Measurements from ENCODE around the gene OSBPL5. TPM values are rescaled to one million over a fixed set of nuclear protein-coding genes. Genes with fewer than 3 reads are reported as not detected.

The OSBPL5 gene
- total RNA-seq, 1 donor from 2014 or later = 3.6 TPM

DNA sequence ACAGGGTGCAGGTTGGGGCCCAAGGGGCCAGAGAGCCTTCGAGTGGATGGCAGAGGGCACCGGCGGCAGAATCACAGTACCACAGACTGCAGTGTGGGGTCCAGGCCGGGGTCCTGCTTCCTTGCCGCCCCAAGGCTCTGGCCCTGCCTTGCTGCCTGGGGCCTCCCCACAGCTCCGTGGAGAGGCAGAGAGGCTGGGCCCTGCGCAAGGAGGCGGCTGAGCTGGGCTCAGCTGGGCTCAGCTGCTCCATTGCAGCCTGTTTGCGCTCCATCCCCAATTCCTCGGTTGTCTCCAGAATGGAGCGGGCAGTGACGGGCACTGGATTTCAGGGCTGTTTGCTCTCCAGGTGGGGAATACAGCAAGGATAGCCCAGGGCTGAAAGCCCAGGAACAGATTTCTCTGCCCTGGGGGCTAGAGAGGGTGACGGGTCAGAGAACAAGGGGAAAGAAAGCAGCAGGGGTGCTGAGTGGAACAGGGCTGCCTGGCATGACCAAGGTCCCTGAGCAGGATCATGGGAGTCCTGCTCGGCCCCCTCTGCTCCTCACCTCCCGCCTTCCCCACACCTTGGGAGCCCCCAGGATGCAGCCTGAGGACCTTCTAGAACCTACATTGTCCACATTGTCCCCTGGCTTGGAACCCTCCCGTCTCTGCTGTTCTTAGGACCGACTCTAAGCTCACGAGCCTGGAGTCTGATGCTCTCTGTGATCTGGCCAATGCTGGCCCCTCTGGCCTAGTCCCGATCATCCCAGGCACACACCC is 34.6 kb upstream of the OSBPL5 start:
- ATAC-seq (no peak), DNase-seq (ENCODE audit: low spot score) (no peak)

DNA sequence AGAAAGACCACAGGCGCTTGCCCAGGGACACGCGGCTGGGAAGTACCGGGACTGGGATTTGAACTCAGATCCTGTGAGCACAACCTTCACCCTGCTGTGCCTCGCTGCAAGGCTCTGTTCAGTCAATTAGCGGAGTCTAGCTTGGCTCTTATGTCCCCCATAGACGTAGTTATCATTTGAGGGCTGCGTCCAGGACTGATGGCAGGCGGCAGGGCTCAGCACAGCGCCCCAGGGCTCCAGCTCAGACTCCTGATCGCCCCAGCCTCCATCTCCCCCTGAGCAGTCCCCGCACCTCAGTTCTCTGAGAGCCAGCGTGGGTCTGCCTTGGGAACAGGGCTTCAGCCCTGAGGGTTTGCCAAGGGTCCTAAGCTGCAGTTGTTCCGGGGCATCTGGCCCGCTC is 33.7 kb upstream of the OSBPL5 start:
- no peak for DNase-seq (ENCODE audit: low spot score)

DNA sequence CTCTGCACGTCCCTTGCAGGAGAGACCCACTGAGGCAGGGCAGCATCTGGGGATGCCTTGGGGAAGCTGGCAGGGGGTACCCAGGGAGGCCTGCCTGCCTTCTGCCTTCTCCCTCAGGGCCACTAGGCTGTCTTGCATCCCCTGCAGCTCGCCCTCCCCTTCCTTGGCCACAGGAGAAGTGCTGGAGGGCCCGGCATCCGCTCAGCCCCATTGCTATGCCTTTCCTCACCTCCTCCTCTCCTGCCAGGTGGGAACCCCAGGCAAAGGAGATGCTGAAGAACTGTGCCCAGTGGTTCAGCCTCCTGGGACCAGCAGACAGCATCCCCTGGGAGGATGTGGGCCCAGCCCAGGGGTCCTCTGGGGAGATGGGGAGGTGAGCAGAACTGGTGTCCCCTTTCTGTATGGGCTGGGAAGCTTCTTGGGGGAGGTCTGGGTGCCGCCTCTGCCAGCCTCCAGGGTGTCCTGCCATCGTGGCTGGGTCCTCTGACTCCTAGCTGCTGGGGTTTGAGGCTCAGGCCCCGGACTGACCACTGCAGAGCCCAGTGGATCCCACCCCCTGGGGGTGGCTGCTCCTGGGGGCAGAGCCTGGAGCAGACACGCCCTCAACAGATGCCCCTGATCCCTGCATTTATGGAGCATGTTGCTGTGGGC is 32.9 kb upstream of the OSBPL5 start:
- ATAC-seq (no peak), DNase-seq (ENCODE audit: low spot score) (no peak)

More for the DNA sequence above, 33.7 kb upstream of the OSBPL5 start:
- no peak for ATAC-seq

DNA sequence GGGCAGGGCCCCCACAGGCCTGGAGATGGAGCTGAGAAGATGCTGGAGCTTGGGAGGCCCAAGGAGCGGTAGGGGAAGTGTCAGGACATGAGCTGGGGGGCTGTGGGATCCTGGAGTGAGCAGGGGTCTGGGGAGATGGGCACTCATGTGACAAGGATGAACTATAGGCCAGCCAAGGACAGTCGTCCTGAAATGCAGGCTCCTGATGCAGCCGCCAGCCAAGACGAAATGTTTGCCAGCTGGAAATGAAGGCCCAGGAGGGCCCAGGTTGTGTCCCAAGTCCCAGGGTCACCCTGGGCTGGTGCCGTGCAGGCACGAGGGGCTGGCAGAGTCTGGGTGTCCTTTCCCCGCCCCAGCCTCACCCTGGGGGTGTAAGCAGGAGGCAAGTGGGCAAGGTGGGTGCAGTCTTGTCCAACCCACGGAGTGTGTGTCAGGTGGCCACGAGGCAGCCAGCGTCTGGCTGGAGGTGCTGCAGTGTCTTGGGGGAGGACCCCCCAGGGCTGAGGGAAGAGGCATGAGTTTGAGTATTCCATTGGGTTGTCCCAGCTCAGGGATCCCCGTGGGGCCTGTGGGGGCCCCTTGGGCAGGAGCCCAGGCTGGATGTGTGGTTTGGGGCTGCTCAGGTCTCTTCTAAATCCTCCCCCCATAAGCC is 32.1 kb upstream of the OSBPL5 start:
- ATAC-seq = no peak
- DNase-seq (ENCODE audit: low spot score) = no peak

DNA sequence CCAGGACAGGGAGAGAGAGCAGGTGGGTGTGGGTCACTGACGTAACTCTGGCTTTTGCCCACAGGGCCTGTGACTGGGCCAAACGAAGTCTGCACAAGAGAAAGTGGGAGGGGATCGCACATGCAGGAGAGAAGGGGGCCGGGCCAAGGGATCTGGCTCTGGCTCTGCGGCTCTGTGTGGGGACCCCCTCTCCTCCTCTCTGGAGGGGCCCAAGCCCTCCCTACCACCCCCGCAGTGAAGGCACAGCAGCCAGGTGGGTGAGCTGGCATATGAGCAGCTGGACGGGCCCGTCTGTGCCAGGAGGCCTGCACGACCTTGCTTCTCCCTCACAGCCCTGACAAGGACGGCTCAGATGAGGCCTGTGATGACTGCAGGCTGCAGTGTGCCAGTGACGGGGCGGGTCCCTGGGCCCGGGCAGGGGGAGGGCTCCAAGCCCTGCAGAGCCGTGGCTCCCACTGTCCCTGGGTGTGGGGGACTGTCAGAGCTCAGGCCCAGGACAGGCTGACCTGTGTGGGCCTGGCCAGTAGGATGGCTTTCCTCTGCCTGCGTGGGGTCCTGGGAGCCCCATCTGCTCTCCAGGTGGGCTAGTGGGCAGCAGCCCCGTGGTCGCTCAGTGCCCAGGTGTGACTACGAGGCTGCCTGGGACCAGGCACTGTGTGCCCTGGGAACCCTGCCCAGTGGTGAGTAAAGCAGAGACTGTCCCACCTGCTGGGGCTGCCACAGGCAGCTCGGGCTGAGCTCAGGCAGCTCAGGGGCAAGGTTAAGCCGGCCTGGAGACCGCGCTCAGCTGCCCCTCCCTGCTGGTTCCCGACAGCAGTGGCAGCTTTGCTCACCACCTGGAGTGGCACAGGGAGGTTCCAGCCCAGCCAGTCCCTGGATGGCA is 31.3 kb upstream of the OSBPL5 start:
- ATAC-seq (no peak), DNase-seq (ENCODE audit: low spot score) (no peak)

DNA sequence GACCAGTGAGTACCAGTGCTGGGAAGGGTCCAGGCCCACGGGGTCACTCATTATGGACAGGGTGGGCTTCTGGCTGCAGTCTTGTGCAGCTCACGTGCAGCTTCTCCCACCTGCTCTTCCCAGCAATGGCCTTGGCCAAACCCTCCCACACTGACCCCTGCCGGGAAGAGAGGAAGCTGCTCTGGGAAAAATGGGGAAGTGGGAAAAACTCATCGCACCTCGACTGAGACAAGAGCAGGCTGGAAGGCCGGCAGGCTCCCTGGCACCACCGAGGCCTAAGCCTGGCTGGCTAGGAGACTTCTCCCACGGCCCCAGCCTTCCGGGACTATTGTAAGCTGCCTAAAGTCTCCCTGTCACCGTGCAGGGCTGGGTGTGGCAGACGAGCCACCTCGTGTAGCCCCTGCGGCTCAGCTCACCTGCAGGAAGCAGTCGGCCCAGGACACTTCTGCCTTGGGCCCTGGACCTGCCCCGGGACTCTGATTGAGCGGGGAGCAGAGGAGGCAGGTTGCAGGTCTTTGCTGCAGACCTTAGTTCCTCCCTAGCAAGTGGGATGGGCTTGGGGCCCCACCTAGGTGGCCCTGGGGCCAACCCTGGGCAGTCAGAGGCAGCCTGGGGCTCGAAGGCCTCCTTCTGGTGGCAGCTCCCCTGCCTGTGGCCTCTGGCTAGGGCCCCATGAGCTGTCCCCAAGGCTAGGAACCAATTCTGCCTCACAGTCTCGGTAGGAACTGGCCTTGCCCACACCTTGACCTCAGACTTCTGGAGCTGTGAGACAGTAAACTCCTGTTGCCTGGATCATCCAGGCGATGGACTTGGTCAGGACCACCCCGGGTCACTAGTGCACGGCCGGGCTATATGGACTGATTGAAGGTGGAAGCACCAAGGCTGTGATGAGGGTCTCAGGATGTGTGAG is 30.4 kb upstream of the OSBPL5 start:
- DNase-seq (ENCODE audit: low spot score) (no peak), ATAC-seq (peak; percentile 14)

DNA sequence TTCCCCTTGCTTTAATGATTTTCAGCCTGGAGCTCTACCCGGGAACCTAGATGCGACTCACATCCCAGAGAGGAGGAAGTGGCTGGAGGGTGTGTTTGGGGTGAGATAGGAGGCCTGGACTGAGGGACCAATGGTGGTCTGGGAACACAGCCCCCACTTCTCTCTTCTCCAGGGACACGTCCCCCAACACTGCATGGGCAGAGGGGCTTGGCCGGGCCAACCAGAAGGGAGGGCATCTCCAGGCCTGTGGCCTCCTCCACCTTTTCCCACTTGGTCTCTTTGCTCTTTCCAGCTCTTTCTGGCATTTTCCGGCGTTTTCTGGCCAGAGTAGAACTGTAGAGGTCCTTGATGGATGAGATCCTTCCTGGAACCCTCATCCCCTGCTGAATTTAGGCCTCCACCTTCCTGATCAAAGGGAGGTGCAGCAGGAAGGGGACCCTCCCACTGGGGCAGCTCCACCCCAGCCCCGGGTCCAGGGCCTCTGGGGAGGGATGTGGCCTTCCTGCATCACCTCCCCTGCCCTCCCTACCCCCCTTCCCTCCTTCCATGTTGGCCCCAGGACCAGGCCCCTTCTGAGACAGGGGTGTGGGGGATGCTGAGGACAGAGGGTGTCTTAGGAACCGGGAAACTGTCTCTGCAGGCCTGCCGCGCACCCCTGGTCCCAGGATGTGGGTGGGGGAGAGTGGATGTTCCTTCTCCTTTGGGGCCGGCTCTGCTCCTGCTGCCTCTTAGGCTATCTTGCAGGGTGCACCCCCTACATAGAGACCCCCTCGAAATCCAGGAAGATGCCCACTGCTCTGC is 29.1 kb upstream of the OSBPL5 start:
- DNase-seq (ENCODE audit: low spot score) = no peak
- ATAC-seq = no peak

DNA sequence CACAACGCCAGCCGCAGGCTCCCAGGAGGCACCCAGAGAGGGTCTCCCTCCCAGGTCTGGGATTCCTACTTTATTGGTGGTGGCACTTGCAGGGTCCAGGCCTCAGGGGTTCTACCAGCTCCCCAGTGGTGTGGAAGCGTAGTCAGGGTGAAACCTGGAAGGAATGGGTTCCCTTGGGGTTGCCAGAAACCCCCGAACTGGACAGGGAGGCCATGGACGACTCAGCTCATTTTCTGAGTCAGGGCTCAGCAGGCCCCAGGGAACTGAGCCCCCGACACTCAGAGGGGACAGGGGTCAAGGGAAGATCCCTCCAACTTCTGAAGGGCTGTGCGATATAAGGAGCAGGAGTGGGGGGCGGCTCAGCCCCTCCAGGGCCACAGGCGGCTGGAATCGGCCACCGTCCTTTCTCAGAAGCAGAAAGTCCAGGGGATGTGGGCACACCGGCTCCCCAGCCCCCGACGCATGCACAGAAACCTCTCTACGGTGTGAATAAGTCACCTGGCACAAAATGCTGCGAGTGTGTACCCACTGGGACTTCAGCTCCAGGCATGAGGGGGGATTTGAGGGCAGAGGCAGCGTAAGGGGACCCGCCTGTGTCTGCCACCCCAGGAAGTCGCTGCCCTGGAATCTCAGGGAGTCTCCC is 28.4 kb upstream of the OSBPL5 start:
- ATAC-seq = no peak
- DNase-seq (ENCODE audit: low spot score) = no peak

DNA sequence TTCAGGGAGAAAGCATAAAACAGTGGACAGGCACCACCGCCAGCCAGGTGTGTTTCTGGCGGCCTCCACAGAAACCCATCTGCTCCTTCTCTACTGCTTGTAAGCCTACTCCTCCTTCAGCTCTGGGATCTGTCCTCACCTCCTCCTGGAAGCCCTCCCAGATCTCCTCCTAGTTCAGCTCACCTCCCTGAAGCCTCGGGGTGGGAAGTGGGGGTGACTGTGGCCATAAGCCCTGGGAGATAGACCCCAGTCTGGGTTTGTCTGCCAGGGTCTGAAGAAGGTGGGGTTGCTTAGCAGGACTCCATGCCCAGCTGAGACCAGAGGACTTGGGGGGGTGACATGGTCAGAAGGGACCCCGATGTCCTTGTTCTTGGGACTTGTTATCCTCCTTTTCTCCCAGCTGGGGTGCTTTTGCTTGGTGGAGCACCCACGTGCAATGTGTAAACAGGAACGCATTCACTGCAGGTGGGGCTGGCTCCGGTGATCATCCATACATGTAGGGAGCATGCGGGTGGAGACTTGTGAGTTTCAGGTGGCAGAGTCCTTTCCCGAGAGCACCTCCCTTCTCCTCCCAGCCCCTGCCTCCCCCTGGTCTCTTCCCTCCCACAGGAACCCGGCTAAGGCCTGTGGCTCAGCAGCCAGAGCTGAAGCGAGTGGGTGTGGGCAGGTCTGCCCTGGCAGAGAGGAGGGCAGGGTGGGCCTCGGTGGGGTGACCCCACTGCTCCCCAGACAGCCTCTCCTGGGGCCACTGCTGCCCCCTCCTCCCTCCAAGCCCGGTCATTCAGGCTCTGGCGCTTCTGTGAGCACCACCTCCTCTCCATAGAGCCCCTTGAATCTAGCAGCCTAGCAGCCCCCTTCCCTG is 27.6 kb upstream of the OSBPL5 start:
- ATAC-seq (no peak), DNase-seq (ENCODE audit: low spot score) (no peak)

DNA sequence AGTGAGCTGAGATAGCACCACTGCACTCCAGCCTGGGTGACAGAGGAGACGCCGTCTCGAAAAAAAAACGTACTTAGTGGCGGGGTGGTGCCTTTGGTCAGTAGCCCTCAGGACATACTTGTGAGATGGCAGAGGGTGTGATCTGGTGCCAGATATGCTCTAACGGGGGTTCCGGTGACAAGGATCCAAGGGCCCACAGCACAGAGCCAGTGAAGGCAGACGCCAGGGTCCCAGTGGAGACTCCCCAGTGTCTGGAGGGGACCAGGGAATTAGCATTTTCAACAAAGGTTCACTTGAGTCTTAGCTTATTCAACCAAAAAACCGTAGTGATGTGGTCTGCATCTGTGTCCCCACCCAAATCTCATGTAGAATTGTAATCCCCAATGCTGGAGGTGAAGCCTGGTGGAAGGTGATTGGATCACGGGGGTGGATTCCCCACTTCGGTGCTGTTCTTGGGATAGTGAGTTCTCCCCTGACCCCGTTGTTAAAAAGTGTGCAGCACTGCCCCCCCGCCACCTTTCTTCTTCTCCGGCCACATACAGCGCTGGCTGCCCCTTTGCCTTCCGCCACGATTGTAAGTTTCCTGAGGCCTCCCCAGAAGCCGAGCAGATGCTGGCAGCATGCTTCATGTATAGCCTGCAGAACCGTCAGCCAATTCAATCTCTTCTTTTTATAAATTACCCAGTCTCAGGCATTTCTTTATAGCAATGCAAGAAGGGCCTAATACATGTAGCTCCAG is 26.6 kb upstream of the OSBPL5 start:
- ATAC-seq (no peak), DNase-seq (ENCODE audit: low spot score) (no peak)

DNA sequence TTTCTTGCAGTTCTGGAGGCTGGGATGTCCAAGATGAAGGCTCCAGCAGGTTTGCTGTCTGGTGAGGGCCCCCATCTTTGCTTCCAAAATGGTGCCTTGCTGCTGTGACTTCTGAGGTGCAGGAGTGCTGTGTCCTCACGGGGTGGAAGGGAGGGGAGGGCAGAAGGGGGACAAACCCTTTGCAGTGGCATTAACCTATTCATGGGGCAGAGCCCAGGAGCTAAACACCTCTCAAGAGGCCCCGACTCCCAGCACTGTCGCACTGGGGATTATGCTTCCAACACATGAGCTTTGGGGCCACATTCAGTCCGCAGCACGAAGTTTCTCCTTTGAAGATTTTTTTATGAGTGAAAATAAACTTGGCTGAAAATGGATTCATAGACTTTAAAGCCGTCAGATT is 25.5 kb upstream of the OSBPL5 start:
- DNase-seq (ENCODE audit: low spot score) (no peak), ATAC-seq (no peak)

DNA sequence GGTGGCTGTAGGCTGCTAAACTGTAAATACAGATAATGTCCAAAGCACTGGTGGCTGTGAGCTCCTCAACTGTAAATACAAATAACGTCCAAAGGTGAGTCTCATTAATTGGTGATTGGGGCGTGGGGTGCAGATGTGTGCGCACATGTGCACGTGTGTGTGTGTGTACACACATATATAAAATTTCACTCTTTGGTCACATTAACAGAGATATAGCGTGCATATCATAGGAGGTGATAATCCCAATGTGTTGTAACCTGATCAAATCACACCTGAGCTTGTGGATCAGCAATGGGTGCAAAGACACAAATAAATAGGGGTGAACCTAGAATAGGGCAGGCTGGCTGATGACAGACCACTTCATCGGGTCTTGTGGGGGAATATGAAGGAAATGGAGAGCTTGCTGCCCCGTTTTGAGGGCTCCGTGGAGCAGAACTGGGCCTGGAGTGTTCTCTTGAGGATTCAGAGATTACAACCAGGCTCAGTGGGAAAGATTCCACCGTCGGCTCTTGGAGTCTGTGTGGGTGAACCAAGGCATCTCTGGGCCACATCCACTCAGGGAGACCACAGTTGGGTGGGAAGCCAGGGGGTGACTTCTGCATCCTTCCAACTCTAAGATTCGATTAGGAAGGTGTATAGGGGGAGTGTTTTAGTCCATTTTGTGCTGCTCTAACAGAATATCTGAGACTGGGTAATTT is 24.9 kb upstream of the OSBPL5 start:
- no peak for DNase-seq (ENCODE audit: low spot score)

DNA sequence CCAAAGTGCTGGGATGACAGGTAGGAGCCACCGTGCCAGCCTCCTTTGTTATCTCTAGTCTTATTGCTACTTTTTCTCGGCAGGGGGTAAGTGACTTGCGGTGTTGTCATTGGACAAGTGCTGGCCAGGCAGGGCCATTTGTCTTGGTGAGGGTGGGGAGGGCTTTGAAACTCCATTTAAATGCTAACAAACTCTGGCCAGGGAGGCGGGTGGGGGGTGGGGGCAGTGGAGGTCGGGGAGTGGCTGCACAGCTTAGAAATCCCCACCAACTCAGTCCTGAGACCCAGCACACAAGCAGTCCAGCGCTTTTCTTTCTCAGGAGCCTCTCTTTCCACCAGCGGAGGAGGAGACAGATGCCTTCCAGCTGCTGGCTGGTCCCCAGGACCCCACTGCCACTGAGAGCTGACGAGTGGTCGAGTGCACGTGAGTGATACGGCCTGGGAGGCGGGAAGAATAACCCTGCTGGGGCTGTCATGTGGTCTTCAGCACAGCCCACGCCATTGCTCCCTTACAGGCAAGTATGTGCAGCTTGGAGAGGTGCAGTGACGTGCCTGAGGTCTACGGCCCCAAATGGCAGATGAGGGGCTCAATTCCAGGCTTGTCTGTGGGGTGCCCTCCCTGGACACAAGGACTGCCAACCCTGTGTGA is 24.2 kb upstream of the OSBPL5 start:
- no peak for DNase-seq (ENCODE audit: low spot score)
- no peak for ATAC-seq

More for the DNA sequence above, 24.9 kb upstream of the OSBPL5 start:
- ATAC-seq = no peak

DNA sequence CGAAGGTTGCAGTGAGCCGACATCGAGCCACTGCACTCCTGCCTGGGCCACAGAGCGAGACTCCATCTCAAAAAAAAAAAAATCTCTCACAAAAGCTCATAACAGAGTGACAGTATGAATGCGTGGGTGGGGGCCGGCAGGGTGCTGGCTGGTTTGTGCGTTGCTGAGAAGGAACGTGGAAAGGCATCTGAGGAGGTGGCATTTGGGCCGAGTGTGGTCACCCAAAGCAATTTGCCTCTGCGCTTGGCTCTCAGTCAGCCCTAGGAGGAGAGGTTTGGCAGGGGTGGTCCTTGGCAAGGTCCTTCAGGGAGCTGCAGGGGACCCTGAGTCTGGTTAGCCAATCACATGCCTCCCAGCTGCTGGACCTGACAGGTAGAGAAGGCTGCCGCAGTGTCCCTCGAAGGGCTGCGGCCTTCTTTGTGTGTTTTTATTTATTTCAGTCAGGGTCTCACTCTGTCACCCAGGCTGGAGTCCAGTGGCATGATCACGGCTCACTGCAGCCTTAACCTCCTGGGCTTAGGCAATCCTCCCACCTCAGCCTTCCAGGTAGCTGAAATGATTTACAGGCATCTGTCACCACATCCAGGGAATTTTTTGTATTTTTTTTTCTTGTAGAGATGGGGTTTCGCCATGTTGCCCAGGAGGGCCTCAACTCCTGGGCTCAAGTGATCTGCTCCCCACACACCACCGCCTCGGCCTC is 23.5 kb upstream of the OSBPL5 start:
- ATAC-seq (no peak), DNase-seq (ENCODE audit: low spot score) (no peak)

DNA sequence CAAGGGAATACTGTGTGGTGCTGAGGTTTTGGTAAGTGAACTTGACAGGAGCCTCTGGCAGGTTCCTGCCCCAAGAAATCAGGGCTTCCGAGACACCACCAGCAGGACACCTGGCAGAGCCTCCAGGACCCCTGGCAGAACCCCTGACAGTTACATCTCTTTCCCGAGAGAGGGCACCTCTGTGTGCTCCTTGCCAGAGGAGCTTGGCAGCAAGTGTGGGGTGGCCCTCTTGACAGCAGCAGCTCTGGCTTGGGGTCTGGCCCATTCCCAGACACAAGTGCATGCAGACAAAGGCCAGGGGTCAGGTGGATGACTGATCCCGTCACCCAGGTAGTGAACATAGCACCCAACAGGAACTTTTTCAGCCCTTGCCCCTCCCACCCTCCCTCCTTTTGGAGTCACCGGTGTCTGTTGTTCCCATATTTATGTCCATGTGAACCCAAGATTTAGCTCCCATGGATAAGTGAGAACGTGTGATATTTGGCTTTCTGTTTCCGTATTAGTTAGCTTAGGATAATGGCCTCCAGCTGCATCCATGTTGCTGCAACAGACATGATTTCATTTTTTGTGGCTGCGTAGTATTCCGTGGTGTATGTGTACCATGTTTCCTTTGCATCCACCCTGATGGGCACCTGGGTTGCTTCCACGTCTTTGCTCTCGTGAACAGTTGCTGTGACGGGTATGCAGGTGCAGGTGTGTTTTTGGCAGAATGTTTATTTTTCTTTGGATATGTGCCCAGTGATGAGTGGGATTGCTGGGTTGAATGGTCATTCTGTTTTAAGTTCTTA is 21.2 kb upstream of the OSBPL5 start:
- no peak for DNase-seq (ENCODE audit: low spot score)
- no peak for ATAC-seq
